GM20000 (cell line): ENCODE measurements around the gene SETD9.

Experiments used
- DNase-seq: peaks from one replicate; pipeline ENCODE4 v3.0.0; 2012; ENCODE audit warnings: low spot score
- TF ChIP-seq, protein P1 (sequence below): IDR thresholded peaks from 2 replicates; pipeline ENCODE4 v1.5.1; 2012; ENCODE audit warnings: mild to moderate bottlenecking, control low read depth; ENCODE audit errors: extremely low read depth, missing control alignments

SETD9 gene, protein sequence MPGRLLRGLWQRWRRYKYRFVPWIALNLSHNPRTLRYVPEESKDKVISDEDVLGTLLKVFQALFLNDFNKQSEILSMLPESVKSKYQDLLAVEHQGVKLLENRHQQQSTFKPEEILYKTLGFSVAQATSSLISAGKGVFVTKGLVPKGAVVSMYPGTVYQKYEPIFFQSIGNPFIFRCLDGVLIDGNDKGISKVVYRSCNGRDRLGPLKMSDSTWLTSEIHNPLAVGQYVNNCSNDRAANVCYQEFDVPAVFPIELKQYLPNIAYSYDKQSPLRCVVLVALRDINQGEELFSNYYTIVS

DNA sequence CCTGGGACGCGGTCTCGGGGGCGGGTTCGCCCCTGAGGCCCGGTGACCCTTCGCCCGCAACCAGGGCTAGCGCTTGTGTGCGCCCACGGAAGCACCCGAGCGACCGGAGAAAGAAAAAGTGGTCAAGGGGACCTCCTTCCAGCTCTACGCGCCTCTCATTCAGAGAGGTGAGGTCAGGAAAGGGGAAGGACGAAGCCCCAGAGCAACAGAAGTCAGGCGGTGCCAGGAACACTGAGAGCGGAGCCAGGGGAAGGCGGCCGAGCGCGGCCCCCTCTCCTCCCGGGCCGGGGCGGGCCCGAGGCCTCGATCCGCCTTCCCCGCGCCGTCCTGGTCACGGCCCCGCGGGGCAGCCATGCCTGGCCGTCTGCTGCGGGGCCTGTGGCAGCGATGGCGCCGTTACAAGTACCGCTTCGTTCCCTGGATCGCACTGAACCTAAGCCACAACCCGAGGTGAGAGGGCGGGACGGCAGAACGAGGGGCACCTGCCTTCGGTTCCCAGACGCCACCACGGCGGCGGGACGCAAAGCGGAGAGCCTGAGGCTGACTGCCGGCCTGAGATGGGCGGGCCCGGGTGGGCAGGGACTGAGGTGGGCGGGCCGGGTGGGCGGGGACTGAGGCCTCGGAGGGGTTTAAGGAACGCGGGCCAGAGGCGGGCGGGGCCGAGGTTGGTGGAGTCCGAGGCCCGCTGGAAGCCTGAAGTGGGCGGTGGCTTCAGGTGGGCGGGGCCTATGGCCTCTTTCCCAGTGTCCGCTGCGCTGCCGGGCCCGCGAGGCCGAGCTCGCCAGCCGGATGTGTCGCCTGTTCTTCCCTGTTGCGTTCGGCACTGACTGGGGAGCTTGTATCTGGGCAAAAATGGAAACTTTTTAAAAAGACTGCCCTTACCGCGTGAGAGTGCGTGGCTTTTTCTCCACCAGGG lies at the start of gene SETD9:
TSS of gene SETD9 (plus strand) at position 303 of the 916 bp plus-strand sequence. CDS start at position 353, 50 bp downstream.
- peak; percentile 97 for DNase-seq
- TF ChIP-seq, protein P1, sequence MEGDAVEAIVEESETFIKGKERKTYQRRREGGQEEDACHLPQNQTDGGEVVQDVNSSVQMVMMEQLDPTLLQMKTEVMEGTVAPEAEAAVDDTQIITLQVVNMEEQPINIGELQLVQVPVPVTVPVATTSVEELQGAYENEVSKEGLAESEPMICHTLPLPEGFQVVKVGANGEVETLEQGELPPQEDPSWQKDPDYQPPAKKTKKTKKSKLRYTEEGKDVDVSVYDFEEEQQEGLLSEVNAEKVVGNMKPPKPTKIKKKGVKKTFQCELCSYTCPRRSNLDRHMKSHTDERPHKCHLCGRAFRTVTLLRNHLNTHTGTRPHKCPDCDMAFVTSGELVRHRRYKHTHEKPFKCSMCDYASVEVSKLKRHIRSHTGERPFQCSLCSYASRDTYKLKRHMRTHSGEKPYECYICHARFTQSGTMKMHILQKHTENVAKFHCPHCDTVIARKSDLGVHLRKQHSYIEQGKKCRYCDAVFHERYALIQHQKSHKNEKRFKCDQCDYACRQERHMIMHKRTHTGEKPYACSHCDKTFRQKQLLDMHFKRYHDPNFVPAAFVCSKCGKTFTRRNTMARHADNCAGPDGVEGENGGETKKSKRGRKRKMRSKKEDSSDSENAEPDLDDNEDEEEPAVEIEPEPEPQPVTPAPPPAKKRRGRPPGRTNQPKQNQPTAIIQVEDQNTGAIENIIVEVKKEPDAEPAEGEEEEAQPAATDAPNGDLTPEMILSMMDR = no peak

DNA sequence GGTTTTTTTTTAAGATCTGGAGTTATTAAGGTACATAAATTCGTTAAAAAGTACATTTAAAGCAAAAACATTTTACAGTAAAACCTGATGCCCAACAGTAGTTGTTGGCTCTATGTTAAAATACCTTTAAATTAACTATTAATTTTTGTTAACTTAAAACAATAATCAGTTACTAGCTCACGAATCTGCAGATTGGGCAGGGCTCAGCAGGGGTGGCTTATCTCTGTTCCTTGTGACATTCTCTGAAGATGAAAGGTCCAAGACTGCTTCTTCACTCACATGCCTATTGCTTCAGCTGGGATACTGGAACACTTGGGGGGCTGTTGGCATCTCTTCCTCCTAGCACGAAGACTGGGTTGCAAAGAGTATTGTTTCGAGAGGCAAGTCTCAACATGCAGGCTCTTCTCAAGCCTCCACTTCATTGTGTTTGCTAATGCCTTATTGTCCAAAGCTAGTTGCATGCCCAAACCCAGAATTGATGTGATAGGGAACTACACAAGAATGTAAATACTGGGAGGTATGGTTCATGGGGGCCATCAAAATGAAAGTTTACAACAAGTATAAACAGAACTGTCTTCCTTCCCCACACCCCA lies 47.4 kb upstream of the SETD9 start:
- DNase-seq = no peak
- TF ChIP-seq, protein P1 = no peak

DNA sequence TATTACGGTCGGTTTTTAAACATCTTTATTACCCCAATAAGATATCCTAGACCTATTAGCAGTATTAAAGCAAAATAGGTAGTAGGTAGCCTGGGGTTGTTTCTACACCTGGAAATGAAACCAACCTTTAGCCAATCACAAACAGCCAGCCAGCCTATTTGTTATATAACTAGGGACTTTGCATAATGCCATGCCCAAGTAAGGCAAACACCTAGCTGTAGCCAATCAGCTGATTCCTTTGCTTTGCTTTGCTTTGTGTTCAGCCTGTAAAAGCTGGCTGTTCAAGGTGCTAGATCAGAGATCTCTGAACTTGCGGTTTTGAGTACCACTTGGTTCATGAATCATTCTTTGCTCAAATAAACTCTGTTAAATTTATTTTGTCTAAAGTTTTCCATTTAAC lies 46.5 kb upstream of the SETD9 start:
- TF ChIP-seq, protein P1 = no peak
- DNase-seq = no peak

DNA sequence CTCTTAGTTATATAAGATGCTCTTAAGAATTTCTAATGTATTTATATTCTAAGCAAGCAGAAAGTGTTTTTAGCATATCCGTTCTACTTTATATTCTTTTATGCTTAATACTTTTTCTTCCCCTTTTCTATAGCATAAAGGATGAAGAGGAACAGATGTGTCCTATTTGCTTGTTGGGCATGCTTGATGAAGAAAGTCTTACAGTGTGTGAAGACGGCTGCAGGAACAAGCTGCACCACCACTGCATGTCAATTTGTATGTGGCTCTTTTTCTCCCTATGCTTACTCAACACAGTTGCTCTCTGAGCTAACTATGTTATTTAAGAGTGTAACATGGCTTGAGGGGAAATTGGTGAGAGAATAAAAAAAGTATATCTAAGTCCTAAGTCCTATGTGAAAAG lies 37.6 kb upstream of the SETD9 start:
- DNase-seq = no peak
- TF ChIP-seq, protein P1 = no peak

DNA sequence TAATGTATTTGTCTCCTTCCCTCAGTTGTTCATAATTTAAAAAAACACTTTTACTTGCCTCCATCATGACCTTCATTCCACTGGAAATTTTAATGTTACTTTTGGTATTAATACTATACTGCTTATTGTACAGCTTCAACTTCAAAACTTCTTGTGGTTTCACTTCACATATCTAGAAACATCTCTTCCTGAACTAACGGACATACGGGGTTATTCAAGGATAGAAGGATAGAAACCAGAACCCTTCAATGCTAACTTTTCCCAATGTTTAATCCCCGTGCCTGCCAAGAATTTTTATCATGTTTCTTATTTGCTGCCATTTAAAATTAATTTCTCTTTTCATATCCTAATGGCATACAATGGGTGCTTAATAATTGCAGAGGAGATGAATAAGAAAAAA lies 36.3 kb upstream of the SETD9 start:
- TF ChIP-seq, protein P1 = no peak
- DNase-seq = no peak

DNA sequence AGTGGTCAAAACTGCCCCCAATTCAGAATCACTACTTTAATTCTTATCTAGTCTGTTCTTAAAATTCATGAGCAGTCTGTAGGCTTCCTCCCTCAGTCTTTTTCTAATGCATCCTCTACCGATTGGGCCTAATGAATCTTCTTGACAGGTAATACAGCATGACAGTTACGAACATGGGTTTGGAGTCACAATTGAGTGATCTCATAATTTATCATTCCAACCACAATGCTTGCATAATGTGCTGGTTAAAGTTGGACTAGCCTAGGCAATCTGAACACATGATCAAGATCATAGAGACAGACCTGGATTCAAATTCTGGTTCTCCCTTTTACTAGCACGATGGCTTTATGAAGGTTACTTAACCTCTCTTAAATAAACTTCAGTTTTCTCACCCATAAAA lies 33.1 kb upstream of the SETD9 start:
- no peak for DNase-seq
- TF ChIP-seq, protein P1 = no peak

DNA sequence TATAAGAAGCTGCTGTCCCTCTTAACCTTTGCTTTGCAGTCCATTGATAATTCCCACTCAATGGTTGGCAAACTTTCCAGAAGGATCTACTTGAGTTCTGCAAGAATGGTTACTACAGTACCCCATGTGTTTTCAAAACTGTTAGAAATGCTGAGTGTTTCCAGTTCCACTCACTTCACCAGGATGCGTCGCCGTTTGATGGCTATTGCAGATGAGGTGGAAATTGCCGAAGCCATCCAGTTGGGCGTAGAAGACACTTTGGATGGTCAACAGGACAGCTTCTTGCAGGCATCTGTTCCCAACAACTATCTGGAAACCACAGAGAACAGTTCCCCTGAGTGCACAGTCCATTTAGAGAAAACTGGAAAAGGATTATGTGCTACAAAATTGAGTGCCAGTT lies 27.8 kb upstream of the SETD9 start:
- TF ChIP-seq, protein P1 = no peak
- no peak for DNase-seq
